ENCODE results near the gene SLC22A7.
A peak's percentile ranks its signal among the peaks of the same experiment; 100 is the strongest.
"Not testable (repeated sequence)": the region's sequence is repeated elsewhere in the genome, so short reads cannot be mapped to it uniquely, and the experiment has no call there.

SLC22A7 gene

GRCh38 chr6:43334466-43335095 is 36.5 kb downstream of the SLC22A7 start:
- DNase-seq = no peak

- DNase-seq = no peak
These were observed 37.4 kb downstream of the SLC22A7 start for GRCh38 chr6:43335469-43335868.

- DNase-seq = peak in 3 of 56 donors; percentile 1 to 7 (median 4)
These were observed 38.3 kb downstream of the SLC22A7 start for GRCh38 chr6:43336382-43336781.

- DNase-seq = no peak
These were observed 40.2 kb downstream of the SLC22A7 start for GRCh38 chr6:43338243-43338642.

- no peak for DNase-seq
These were observed 41.1 kb downstream of the SLC22A7 start for GRCh38 chr6:43339168-43339567.

GRCh38 chr6:43346243-43346642 is 48.2 kb downstream of the SLC22A7 start:
- DNase-seq = not testable (repeated sequence)

GRCh38 chr6:43347021-43347420 is 49.0 kb downstream of the SLC22A7 start:
- no peak for DNase-seq

GRCh38 chr6:43347444-43347843 is 49.4 kb downstream of the SLC22A7 start:
- DNase-seq = no peak

GRCh38 chr6:43351951-43352350 is 53.9 kb downstream of the SLC22A7 start:
- not testable (repeated sequence) for DNase-seq
